BLaER1 (cell line): Measurements from ENCODE around the gene TRIM46.
"Not testable (repeated sequence)": the region's sequence is repeated elsewhere in the genome, so short reads cannot be mapped to it uniquely, and the experiment has no call there.

ENCODE experiments used
- H3K27ac ChIP-seq: shearing (Covaris generic); formaldehyde crosslinking; 2 replicates; pipeline ENCODE4 v1.8.1; 2022
- H3K27me3 ChIP-seq: shearing (Covaris generic); formaldehyde crosslinking; 2 replicates; pipeline ENCODE4 v1.8.1; 2022
- H3K36me3 ChIP-seq: shearing (Covaris generic); formaldehyde crosslinking; 2 replicates; pipeline ENCODE4 v1.8.1; 2022
- H3K4me1 ChIP-seq: shearing (Covaris generic); formaldehyde crosslinking; 2 replicates; pipeline ENCODE4 v1.8.1; 2022
- H3K4me2 ChIP-seq: shearing (Covaris generic); formaldehyde crosslinking; 2 replicates; pipeline ENCODE4 v1.8.1; 2022
- H3K4me3 ChIP-seq: shearing (Covaris generic); formaldehyde crosslinking; 2 replicates; pipeline ENCODE4 v1.8.1; 2022
- H3K9ac ChIP-seq: shearing (Covaris generic); formaldehyde crosslinking; 2 replicates; pipeline ENCODE4 v1.8.1; 2022
- H3K9me3 ChIP-seq: shearing (Covaris generic); formaldehyde crosslinking; 2 replicates; pipeline ENCODE4 v1.8.1; 2022
- H4K20me1 ChIP-seq: shearing (Covaris generic); formaldehyde crosslinking; 2 replicates; pipeline ENCODE4 v1.8.1; 2022
- Cebpa-rat ChIP-seq: shearing (Covaris generic); IDR thresholded peaks from 2 replicates; pipeline ENCODE4 v1.8.1; 2022

TRIM46 gene

DNA sequence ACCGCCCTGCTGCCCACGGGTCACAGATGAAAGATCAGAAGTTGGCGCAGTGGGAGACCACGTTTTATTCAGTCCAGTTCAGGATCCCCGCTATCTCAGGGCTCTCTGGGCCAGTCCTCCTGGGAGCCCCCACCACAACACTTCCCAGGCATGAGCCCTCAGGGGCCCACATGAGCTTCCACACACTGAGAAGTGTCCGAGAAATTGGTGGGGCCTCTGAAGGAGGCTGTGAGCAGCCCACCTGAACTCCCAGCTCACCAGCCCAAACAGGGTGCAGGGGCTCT is 12.1 kb downstream of the TRIM46 start:
- Histone ChIP-seq H3K27ac (peak overlapping the region; percentile 86), H3K27me3 (no peaks in the 10 kb centered on the region), H4K20me1 (0 out of 2 replicates have a peak, but pooled peaks cover 11% of the 10 kb centered on the region), H3K4me3 (no peak overlapping the region), H3K9me3 (no peaks in the 10 kb centered on the region), H3K4me2 (peak overlapping the region; percentile 98), H3K4me1 (peaks cover 57% of the 10 kb centered on the region), H3K36me3 (peaks cover 28% of the 10 kb centered on the region), H3K9ac (peak overlapping the region; percentile 73; the same call in 1 of the 2 replicates)
- no peak for TF ChIP-seq Cebpa-rat

DNA sequence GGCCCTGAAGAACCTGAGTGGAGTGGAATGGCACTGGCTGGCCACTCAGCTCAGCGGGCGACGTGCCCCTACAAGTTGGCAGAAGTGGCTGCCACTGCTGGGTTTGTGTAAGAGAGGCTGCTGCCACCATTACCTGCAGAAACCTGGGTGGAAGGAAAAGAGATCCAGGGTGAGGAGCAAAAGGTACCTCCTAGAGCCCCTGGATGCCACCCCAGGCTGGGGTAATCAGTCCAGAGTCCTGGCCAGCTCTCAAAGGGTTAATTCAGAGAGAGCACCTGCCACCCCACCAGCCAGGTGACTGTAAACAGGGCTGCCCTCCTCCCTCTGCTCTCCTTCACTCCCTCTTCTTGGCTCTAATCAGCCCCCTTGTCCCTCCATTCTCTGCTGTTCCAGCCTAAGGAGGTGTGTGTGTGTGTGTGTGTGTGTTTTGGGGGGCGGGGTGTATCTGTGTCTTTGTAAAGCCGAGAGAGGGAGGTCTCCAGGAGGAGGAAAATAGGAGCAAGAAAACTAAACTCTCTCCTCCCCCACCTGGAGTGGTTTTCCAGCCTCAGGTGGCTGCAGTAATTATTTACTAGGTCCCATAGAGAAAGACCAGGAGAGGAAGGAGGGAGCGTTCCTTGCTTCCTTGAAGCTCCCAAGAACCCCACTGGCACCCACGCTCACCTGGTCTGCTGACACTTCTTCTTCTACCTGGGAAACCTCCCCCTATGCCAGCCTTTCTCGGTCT is 12.6 kb downstream of the TRIM46 start:
- H3K36me3 ChIP-seq = peaks cover 23% of the 10 kb centered on the region
- no peaks in the 10 kb centered on the region for H3K27me3 ChIP-seq
- H3K4me1 ChIP-seq = peaks cover 57% of the 10 kb centered on the region
- H4K20me1 ChIP-seq = 0 out of 2 replicates have a peak, but pooled peaks cover 11% of the 10 kb centered on the region
- H3K4me2 ChIP-seq = peak overlapping the region; percentile 98
- TF ChIP-seq Cebpa-rat = no peak
- peak overlapping the region; percentile 73 for H3K9ac ChIP-seq
- peak overlapping the region; percentile 86 for H3K27ac ChIP-seq
- no peak overlapping the region for H3K4me3 ChIP-seq
- no peaks in the 10 kb centered on the region for H3K9me3 ChIP-seq

DNA sequence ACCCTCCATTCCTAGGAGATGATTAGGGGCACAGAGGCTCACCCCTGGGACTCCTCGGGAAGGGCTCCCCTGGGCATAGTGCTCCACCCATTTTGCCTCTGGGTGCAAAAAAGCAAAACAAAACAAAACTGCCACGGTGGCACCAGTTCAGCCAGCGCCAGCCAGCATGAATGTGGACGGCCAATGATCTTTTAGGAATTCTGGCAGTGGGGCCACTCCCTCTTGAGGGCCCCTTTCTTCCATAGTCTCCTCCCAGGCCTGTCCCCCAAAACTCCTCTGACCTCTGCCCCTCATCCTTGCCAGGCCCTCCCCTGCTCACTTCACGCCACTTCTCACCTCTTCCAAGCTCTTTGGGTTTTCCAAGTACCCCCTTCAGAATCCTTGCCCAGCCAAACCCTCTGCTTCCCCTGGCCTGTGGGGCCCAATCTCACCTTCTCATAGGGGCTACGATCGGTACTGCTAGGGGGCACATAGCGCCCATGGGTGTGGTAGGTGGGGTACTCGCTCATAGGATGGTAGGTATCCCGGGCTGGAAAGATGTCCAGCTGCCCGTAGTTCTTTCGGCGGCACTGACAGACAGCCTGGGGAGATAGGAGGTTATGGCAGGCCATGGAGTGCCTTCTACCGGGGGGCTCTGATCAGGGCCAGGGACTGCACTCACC is 13.3 kb downstream of the TRIM46 start:
- Histone ChIP-seq H3K4me3 (no peak overlapping the region), H3K27me3 (no peaks in the 10 kb centered on the region), H4K20me1 (0 out of 2 replicates have a peak, but pooled peaks cover 11% of the 10 kb centered on the region), H3K27ac (peak overlapping the region; percentile 59), H3K36me3 (peaks cover 16% of the 10 kb centered on the region), H3K9ac (peak overlapping the region; percentile 73), H3K4me2 (peak overlapping the region; percentile 98), H3K4me1 (peaks cover 58% of the 10 kb centered on the region), H3K9me3 (no peaks in the 10 kb centered on the region)
- no peak for TF ChIP-seq Cebpa-rat

DNA sequence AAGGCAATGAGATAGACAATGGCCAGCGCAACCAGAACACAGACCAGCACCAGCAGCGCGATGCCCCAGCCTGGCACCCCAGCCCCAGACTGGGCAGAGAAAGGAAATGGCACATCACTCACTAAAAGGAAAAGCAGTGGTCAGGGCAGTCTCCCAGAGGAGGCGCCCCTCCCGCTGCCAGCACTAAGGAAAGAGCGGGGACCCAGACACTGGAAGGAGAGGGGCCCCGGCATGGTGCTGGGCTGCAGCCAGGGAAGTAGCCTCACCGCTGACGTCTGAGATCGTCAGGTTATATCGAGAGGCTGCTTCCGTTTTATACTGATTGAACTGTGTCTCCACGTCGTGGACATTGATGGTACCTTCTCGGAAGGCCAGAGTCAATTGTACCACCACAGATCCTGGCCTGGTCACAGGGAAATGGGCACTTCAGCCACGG is 13.8 kb downstream of the TRIM46 start:
- Histone ChIP-seq H3K36me3 (peaks cover 11% of the 10 kb centered on the region), H3K4me2 (peak overlapping the region; percentile 98), H3K4me3 (no peak overlapping the region), H3K27ac (peak overlapping the region; percentile 59; the same call in 1 of the 2 replicates), H3K9ac (peak overlapping the region; percentile 73), H3K27me3 (no peaks in the 10 kb centered on the region), H3K9me3 (no peaks in the 10 kb centered on the region), H3K4me1 (peaks cover 60% of the 10 kb centered on the region), H4K20me1 (0 out of 2 replicates have a peak, but pooled peaks cover 11% of the 10 kb centered on the region)
- TF ChIP-seq Cebpa-rat = no peak

DNA sequence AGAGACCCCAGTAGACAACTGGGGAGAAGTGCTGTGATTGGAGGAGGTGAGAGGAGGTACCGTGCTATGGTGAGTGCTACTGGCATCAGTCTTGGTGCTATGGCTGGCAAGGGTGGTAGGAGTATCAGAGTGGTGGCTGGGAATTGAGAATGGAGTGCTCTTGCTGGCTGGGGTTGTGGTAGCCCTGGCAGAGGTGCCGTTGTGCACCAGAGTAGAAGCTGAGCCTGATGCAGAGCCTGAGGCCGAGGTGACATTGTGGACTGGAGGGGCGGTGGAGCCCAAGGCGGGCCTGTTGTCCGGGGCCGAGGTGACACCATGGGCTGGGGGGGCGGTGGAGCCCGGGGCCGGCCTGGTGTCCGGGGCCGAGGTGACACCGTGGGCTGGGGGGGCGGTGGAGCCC is 14.6 kb downstream of the TRIM46 start:
- no peaks in the 10 kb centered on the region for H3K9me3 ChIP-seq
- H3K4me1 ChIP-seq = peaks cover 60% of the 10 kb centered on the region
- no peak overlapping the region for H3K4me3 ChIP-seq
- H4K20me1 ChIP-seq = 0 out of 2 replicates have a peak, but pooled peaks cover 11% of the 10 kb centered on the region
- no peak overlapping the region for H3K4me2 ChIP-seq
- TF ChIP-seq Cebpa-rat = no peak
- H3K36me3 ChIP-seq = peaks cover 10% of the 10 kb centered on the region; the same call in 1 of the 2 replicates
- H3K9ac ChIP-seq = no peak overlapping the region
- no peaks in the 10 kb centered on the region for H3K27me3 ChIP-seq
- H3K27ac ChIP-seq = no peak overlapping the region

DNA sequence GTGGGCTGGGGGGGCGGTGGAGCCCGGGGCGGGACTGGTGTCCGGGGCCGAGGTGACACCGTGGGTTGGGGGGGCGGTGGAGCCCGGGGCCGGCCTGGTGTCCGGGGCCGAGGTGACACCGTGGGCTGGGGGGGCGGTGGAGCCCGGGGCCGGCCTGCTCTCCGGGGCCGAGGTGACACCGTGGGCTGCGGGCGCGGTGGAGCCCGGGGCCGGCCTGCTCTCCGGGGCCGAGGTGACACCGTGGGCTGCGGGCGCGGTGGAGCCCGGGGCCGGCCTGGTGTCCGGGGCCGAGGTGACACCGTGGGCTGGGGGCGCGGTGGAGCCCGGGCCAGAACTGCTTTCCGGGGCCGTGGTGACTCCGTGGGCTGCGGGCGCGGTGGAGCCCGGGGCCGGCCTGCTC is 16.3 kb downstream of the TRIM46 start:
- H3K9ac ChIP-seq, H4K20me1 ChIP-seq, H3K36me3 ChIP-seq, H3K4me2 ChIP-seq, H3K27ac ChIP-seq, H3K4me3 ChIP-seq, H3K9me3 ChIP-seq, H3K27me3 ChIP-seq: not testable (repeated sequence)
- H3K4me1 ChIP-seq = peaks cover 55% of the 10 kb centered on the region

DNA sequence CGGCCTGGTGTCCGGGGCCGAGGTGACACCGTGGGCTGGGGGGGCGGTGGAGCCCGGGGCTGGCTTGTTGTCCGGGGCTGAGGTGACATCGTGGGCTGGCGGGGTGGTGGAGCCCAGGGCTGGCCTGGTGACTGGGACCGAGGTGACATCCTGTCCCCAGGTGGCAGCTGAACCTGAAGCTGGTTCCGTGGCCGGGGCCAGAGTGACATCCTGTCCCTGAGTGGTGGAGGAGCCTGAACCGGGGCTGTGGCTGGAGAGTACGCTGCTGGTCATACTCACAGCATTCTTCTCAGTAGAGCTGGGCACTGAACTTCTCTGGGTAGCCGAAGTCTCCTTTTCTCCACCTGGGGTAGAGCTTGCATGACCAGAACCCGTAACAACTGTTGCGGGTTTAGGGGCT is 18.3 kb downstream of the TRIM46 start:
- peaks cover 8% of the 10 kb centered on the region for H3K36me3 ChIP-seq
- no peak overlapping the region for H3K4me3 ChIP-seq
- H3K27ac ChIP-seq = peak overlapping the region; percentile 58
- no peaks in the 10 kb centered on the region for H4K20me1 ChIP-seq
- H3K4me1 ChIP-seq = peaks cover 47% of the 10 kb centered on the region
- TF ChIP-seq Cebpa-rat = no peak
- H3K9me3 ChIP-seq = no peaks in the 10 kb centered on the region
- H3K9ac ChIP-seq = no peak overlapping the region
- H3K4me2 ChIP-seq = peak overlapping the region; percentile 99
- no peaks in the 10 kb centered on the region for H3K27me3 ChIP-seq

DNA sequence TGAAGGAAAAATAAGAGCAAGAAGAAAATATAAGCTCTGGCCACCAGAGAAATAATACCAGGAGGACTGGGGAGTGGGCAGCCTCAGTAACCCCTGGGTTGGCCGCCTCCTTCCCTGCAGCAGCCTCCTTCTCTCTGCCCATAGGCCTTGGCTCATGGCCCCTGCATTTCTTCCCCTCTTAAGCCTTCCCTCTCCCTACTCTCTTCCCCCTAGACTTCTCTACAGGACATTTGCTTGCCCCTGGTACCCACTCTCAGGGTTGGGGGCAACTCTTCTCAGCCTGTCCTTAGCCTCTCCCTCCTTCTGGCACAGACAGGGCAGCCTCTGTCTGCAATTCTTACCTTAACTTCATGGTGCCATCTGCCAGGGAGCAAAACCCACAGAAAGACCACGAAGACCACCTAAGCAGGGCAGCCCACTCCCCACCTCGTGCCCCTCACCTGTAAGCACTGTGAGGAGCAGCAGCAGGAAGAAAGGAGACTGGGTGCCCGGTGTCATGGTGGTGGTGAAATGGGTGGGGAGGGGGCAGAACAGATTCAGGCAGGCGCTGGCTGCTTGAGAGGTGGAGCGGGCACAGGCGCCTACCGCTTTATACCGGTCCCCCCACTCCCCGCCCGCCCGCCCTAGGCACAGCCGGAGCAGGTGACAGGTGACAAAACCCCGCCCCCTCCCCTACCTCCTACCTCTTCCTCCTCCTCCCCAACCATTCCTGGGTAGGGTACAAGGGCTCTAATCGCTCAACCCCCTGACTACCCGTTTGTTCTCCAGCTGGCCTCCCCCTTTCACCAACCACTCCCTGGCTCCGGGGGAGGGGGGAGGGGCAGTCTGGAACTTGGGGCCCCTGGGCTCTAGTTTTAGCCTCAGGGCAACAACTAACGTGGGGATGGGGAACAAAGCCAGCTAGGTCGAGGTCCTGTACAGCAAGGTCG is 19.0 kb downstream of the TRIM46 start:
- Histone ChIP-seq H3K27ac (peak overlapping the region; percentile 82), H3K4me2 (peak overlapping the region; percentile 99), H3K27me3 (no peaks in the 10 kb centered on the region), H3K9me3 (no peaks in the 10 kb centered on the region), H3K9ac (peak overlapping the region; percentile 75), H3K4me1 (peaks cover 40% of the 10 kb centered on the region), H3K4me3 (peak overlapping the region; percentile 63), H3K36me3 (peaks cover 15% of the 10 kb centered on the region), H4K20me1 (no peaks in the 10 kb centered on the region)
- TF ChIP-seq Cebpa-rat = no peak

DNA sequence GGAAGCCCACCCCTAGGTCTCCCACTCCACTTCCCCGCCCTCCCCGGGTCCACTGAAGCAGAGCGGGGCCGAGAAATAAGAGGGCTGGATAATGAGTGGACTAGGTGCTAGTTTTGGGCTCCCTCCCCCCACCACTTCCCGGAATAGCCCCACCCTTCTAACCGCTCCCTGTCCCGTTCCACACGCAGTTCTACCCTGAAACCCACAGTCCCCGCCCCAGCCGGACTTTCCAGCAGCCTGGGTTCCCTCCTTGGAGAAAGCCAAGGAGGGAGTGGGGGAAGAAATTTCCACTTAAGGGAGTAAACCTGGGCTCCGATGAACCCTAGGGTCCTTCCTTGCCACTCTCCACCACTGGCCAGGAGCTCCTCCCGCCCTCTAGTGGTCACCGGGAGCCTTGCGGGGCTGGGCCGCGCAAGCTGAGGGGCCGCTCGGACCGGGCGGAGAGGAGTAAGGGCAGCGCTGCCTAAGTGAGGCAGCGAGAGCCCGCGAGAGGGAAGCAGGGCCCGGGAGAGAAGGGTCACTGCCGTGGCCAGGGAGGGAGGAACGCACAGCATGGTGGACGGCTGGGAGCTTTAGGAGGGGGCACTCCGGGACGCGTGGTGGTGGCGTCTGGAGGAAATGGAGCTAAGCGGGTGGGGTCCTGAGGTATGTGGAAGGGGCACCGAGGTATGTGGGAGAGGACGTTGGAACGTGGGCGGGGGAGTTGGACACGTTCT is 19.8 kb downstream of the TRIM46 start:
- Histone ChIP-seq H3K9ac (peak overlapping the region; percentile 75), H3K36me3 (peaks cover 23% of the 10 kb centered on the region), H3K27me3 (no peaks in the 10 kb centered on the region), H3K4me1 (peaks cover 37% of the 10 kb centered on the region), H3K4me3 (peak overlapping the region; percentile 63), H3K4me2 (peak overlapping the region; percentile 99), H3K9me3 (no peaks in the 10 kb centered on the region), H3K27ac (peak overlapping the region; percentile 82), H4K20me1 (no peaks in the 10 kb centered on the region)
- no peak for TF ChIP-seq Cebpa-rat

DNA sequence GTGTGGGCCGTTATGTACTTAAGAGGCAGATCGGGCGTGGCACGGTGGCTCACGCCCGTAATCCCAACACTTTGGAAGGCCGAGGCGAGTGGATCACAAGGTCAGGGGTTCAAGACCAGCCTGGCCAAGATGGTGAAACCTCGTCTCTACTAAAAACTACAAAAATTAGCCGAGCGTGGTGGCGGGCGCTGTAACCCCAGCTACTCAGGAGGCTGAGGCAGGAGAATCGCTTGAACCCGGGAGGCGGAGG is 20.3 kb downstream of the TRIM46 start:
- H3K4me3 ChIP-seq = peak overlapping the region; percentile 63
- peaks cover 28% of the 10 kb centered on the region for H3K36me3 ChIP-seq
- not testable (repeated sequence) for H3K9me3 ChIP-seq, H4K20me1 ChIP-seq, H3K27me3 ChIP-seq
- peak overlapping the region; percentile 82 for H3K27ac ChIP-seq
- peak overlapping the region; percentile 99 for H3K4me2 ChIP-seq
- peaks cover 37% of the 10 kb centered on the region for H3K4me1 ChIP-seq
- H3K9ac ChIP-seq = peak overlapping the region; percentile 75
